K562 (cell line): Measurements from ENCODE around the gene JAKMIP1. TPM values are rescaled to one million over a fixed set of nuclear protein-coding genes. Genes with fewer than 3 reads are reported as not detected.

ENCODE experiments used
- ATAC-seq: fragments of 200-7000 bp; cut with Tn5 transposase; 3 replicates; pipeline ENCODE4 v1.9.1; 2020; ENCODE audit warnings: moderate library complexity
- BruUV-seq: library from RNA; stranded (reverse); fragments of 400-500 nt; replicated peaks from 2 replicates; lab custom pipeline; 2021; lab: Mats Ljungman, UMichigan
- CTCF ChIA-PET: fragments of 300-600 bp; formaldehyde crosslinking; extraction: SDS; loops from one replicate; lab custom pipeline; 2021; ENCODE audit warnings: low intra/inter-chr PET ratio; lab: Yijun Ruan, JAX
- POLR2A ChIA-PET: fragments of 300-600, 350-650 bp; sonication (Branson Sonifier 250); formaldehyde crosslinking; extraction: SDS; loops from one replicate; lab custom pipeline; 2021; ENCODE audit warnings: antibody characterized with exemption, inconsistent platforms; lab: Yijun Ruan, JAX
- DNase-seq, 4 experiments: peaks; one replicate each; pipeline versions ENCODE4 v3.0.0 to v3.0.0-alpha.2; 2011 to 2018; ENCODE audit warnings: low spot score in 3 of 4, mixed read lengths in 3 of 4; ENCODE audit errors: extremely low read depth in 1 of 4
- FAIRE-seq: peaks from 2 replicates; lab custom pipeline; 2011; peaks lifted over from hg19 to GRCh38; lab: Jason Lieb, UNC
- H2AFZ ChIP-seq: 2 replicates; pipeline ENCODE4 v1.6.0; 2011; ENCODE audit warnings: low read depth, low read length, control low read depth, inconsistent platforms
- H3K27ac ChIP-seq: fragments of 200-600 bp; 3 replicates; pipeline ENCODE4 v1.8.0; 2011; ENCODE audit warnings: low read depth, mild to moderate bottlenecking, control low read depth, inconsistent platforms, low read length, moderate library complexity, mixed read lengths; ENCODE audit errors: extremely low read depth
- H3K27me3 ChIP-seq, 2 experiments: fragments of 300-600 bp in 1 of 2; 2 replicates in 1 of 2; 3 replicates in 1 of 2; pipeline versions ENCODE4 v1.6.0 to v1.8.0; 2011; ENCODE audit warnings: inconsistent platforms in 2 of 2, low read length in 2 of 2, mild to moderate bottlenecking in 1 of 2, mixed read lengths in 1 of 2, moderate library complexity in 1 of 2; ENCODE audit not compliant: control insufficient read depth in 2 of 2, insufficient read depth in 2 of 2
- H3K36me3 ChIP-seq: fragments of 300-600 bp; 3 replicates; pipeline ENCODE4 v1.8.0; 2011; ENCODE audit warnings: mild to moderate bottlenecking, low read length, inconsistent platforms; ENCODE audit not compliant: control insufficient read depth, insufficient read depth
- H3K4me1 ChIP-seq, 2 experiments: fragments of 200-600 bp in 1 of 2; replicated peaks in 1 of 2; 2 replicates in 1 of 2; 3 replicates in 1 of 2; pipeline versions ENCODE4 v1.5.1 to v1.8.0; 2011; ENCODE audit warnings: inconsistent platforms in 2 of 2, low read length in 2 of 2, mild to moderate bottlenecking in 1 of 2, mixed read lengths in 1 of 2, moderate library complexity in 1 of 2; ENCODE audit not compliant: control insufficient read depth in 2 of 2, insufficient read depth in 2 of 2
- H3K4me2 ChIP-seq: 2 replicates; pipeline ENCODE4 v1.6.1; 2011; ENCODE audit warnings: low read length, control low read depth, inconsistent platforms, mixed read lengths; ENCODE audit not compliant: insufficient read depth
- H3K4me3 ChIP-seq: fragments of 200-600 bp; sonication (generic), shearing (Covaris generic); 2 replicates; pipeline ENCODE4 v1.5.1; 2016; ENCODE audit warnings: control low read depth, inconsistent platforms
- H3K79me2 ChIP-seq: fragments of 200-600 bp; 3 replicates; pipeline ENCODE4 v1.8.0; 2011; ENCODE audit warnings: low read length, inconsistent platforms; ENCODE audit not compliant: control insufficient read depth, insufficient read depth
- H3K9ac ChIP-seq, 2 experiments: 2 replicates each; pipeline versions ENCODE4 v1.6.0 to v1.6.1; 2011; ENCODE audit warnings: low read depth in 2 of 2, low read length in 2 of 2, control low read depth in 1 of 2, inconsistent platforms in 1 of 2, mild to moderate bottlenecking in 1 of 2, mixed read lengths in 1 of 2; ENCODE audit not compliant: insufficient read depth in 1 of 2
- H3K9me1 ChIP-seq: one replicate; pipeline ENCODE4 v1.6.0; 2011; ENCODE audit warnings: inconsistent platforms, mild to moderate bottlenecking, low read length, moderate library complexity; ENCODE audit not compliant: control insufficient read depth, insufficient read depth
- H3K9me3 ChIP-seq: replicated peaks from 2 replicates; pipeline ENCODE4 v1.5.1; 2011; ENCODE audit warnings: low read depth, low read length, inconsistent platforms; ENCODE audit not compliant: control insufficient read depth, insufficient read depth
- H4K20me1 ChIP-seq: replicated peaks from 2 replicates; pipeline ENCODE4 v1.6.1; 2011; ENCODE audit warnings: low read length, inconsistent platforms, mixed read lengths; ENCODE audit not compliant: control insufficient read depth, insufficient read depth
- E2F3 ChIP-seq: fragments of 250-450 bp; sonication (Bioruptor Pico); IDR thresholded peaks from 2 replicates; pipeline ENCODE4 v1.4.0; 2020; ENCODE audit warnings: mild to moderate bottlenecking
- FOSL1 ChIP-seq: fragments of 200-800 bp; sonication (Bioruptor generic); conservative IDR thresholded peaks from 2 replicates; pipeline ENCODE4 v1.6.1; 2016; ENCODE audit warnings: missing genetic modification characterization, missing compliant biosample characterization
- FOXA3 ChIP-seq, 2 experiments: fragments of 450-650 bp in 1 of 2; sonication (generic) in 1 of 2; formaldehyde crosslinking; IDR thresholded peaks in 1 of 2; conservative IDR thresholded peaks in 1 of 2; 2 replicates each; pipeline versions ENCODE4 v1.4.0 to v1.8.0; 2020 to 2022; ENCODE audit warnings: mild to moderate bottlenecking in 2 of 2, missing genetic modification reagents in 1 of 2
- HDAC3 ChIP-seq: fragments of 450-650 bp; IDR thresholded peaks from 2 replicates; pipeline ENCODE4 v1.6.1; 2018; ENCODE audit warnings: borderline replicate concordance, mild to moderate bottlenecking, moderate library complexity; ENCODE audit not compliant: partially characterized antibody
- HIVEP1 ChIP-seq: fragments of 250-450 bp; sonication (Bioruptor Pico); IDR thresholded peaks from 2 replicates; pipeline ENCODE4 v1.4.0; 2020; ENCODE audit warnings: mild to moderate bottlenecking
- MCM3 ChIP-seq: fragments of 450-650 bp; IDR thresholded peaks from 2 replicates; pipeline ENCODE4 v1.6.1; 2016
- POU5F1 ChIP-seq: fragments of 150-350 bp; IDR thresholded peaks from 2 replicates; pipeline ENCODE4 v1.6.1; 2014; ENCODE audit warnings: borderline replicate concordance, low read length, low read depth, mild to moderate bottlenecking; ENCODE audit not compliant: partially characterized antibody
- RBM14 ChIP-seq: fragments of 200-400 bp; formaldehyde crosslinking; IDR thresholded peaks from 2 replicates; pipeline ENCODE4 v1.6.1; 2018; ENCODE audit warnings: low read depth, mild to moderate bottlenecking, low read length, moderate library complexity, borderline replicate concordance; ENCODE audit not compliant: insufficient read depth
- ZNF316 ChIP-seq: fragments of 450-650 bp; IDR thresholded peaks from 2 replicates; pipeline ENCODE4 v1.6.1; 2016
- ZNF586 ChIP-seq: fragments of 450-650 bp; formaldehyde crosslinking; conservative IDR thresholded peaks from 2 replicates; pipeline ENCODE4 v1.4.0; 2020; ENCODE audit warnings: mild to moderate bottlenecking, moderate library complexity
- WGBS: fragments of 100-300 bp; shearing (Covaris generic); methylation state at CpG from one replicate; pipeline ENCODE4 v1.1.6; 2016; ENCODE audit warnings: low coverage, mixed read lengths; ENCODE audit not compliant: insufficient coverage; ENCODE audit errors: missing lambda C conversion rate; 5-methylcytosine and 5-hydroxymethylcytosine counted together
- in situ Hi-C: fragments of 300-500 bp; cut with MboI; formaldehyde crosslinking; loops from 4 replicates; pipeline ENCODE4 v1.15.0; 2018; ENCODE audit warnings: inconsistent platforms, mixed read lengths
- intact Hi-C: fragments of 100-400 bp; cut with micrococcal nuclease; formaldehyde crosslinking; loops from 2 replicates; pipeline ENCODE4 v1.14.2; 2022
- polyA plus RNA-seq, 8 experiments: library from polyadenylated mRNA; depleted of rRNA in 4 of 8; stranded (reverse) in 5 of 8; unstranded in 3 of 8; fragments of >200 nt; fragmentation: Nextera tagmentation in 2 of 8; fragmentation: Illumina TruSeq in 1 of 8; extraction: Ambion mirVana in 2 of 8; extraction: Trizol in 1 of 8; gene quantifications; 2 replicates each; pipeline versions ENCODE4 v1.2.1 to v1.2.3, GENCODE V29; 2011 to 2014; ENCODE audit warnings: inconsistent platforms in 1 of 8, missing spikeins in 1 of 8
- total RNA-seq, 7 experiments: library from RNA; depleted of rRNA in 6 of 7; stranded (reverse); fragments of >200 nt in 6 of 7; fragmentation: Illumina TruSeq in 2 of 7; extraction: Trizol in 2 of 7; gene quantifications; 2 replicates each; pipeline versions ENCODE4 v1.2.1 to v1.2.3, GENCODE V29; 2011 to 2021; ENCODE audit warnings: low replicate concordance in 1 of 7
- TF ChIP-seq, protein P1 (sequence below): fragments of 450-650 bp; IDR thresholded peaks from one replicate; pipeline ENCODE4 v1.6.1; 2018; ENCODE audit warnings: mild to moderate bottlenecking, moderate library complexity; ENCODE audit not compliant: partially characterized antibody
- TF ChIP-seq, protein P2 (sequence below): IDR thresholded peaks from 3 replicates; pipeline ENCODE4 v1.6.1; 2011; ENCODE audit warnings: borderline replicate concordance, mild to moderate bottlenecking, moderate library complexity; ENCODE audit not compliant: insufficient read length; ENCODE audit errors: extremely low read depth
- TF ChIP-seq, protein P3 (sequence below): fragments of 450-650 bp; formaldehyde crosslinking; IDR thresholded peaks from 2 replicates; pipeline ENCODE4 v1.4.0; 2020; ENCODE audit warnings: mild to moderate bottlenecking
- TF ChIP-seq, protein P4 (sequence below): fragments of 250-450 bp; sonication (Bioruptor Pico); IDR thresholded peaks from 2 replicates; pipeline ENCODE4 v1.5.1; 2021; ENCODE audit warnings: mild to moderate bottlenecking

JAKMIP1 gene
- total and polyA plus RNA-seq, 9 of the 15 experiments (the other 6 are each of a cell fraction or from before 2014, with no cell fraction given), result not detected

DNA sequence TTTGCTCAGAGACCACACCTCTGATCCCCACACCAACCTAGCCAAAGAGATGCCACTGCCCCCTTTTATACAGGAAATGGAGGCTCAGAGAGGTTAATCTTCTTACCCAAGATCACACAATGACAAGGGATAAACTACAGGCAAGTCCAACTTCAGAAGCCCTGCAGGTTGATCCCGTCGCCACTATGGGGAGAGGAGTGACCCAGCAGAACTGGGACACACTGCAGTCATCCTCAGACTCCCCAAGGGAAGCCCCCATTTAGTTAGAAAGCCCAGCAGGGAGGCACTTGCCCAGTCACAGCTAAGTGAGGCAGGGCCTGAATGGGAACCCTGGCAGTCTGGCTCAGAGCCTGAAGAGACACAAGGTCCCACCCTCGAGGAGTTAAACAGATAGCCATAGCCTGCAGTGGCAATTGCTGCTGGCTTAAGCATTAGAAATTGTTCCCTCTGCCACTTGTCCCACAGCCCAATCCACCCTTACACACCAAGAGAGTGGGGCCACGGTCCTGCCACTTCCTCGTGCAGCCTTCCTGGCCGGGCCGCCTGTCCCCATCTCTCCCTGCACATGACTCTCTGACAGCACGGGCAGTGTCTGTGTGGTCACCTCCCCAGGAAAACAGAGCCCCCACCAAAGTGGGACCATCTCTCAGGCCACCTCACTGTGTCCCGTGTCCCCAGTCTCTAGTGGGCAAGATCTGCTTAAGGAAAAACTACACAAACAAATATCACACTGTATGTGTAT, 2.7 kb downstream of the JAKMIP1 start:
- DNase-seq (no peak), FAIRE-seq (no peak), ATAC-seq (no peak)
- in situ Hi-C loops (no loop called here), intact Hi-C loops (no loop called here)
- Histone ChIP-seq H3K36me3 (no peaks in the 10 kb centered on the region), H3K9ac (no peak overlapping the region), H3K27me3 (peaks cover 2 to 32% of the 10 kb centered on the region in 2 experiments; a peak in 3 of 5 replicates), H3K27ac (no peak overlapping the region), H3K4me3 (no peak overlapping the region), H3K4me2 (no peak overlapping the region), H4K20me1 (no peaks in the 10 kb centered on the region; the same call in 1 of the 2 replicates), H2AFZ (no peak overlapping the region), H3K9me1 (no peaks in the 10 kb centered on the region), H3K79me2 (no peaks in the 10 kb centered on the region), H3K4me1 (peaks cover 0 to 21% of the 10 kb centered on the region in 2 experiments; a peak in 2 of 5 replicates), H3K9me3 (no peaks in the 10 kb centered on the region)
- ChIA-PET POLR2A (interaction anchor here (0.6 kb wide), 1 partner anchor 162 kb away, joined by 3 read pairs; no protein-coding TSS in a partner anchor), CTCF (interaction anchor here (0.6 kb wide), 1 partner anchor 633 kb away, joined by 4 read pairs; no protein-coding TSS in a partner anchor)
- BruUV-seq, result no TSS peak
- WGBS, result 1% methylated on average over 9 of the region's 9 CpGs
- no peak for TF ChIP-seq ZNF586 (CRISPR knock-in tag)
- TF ChIP-seq, protein P1, sequence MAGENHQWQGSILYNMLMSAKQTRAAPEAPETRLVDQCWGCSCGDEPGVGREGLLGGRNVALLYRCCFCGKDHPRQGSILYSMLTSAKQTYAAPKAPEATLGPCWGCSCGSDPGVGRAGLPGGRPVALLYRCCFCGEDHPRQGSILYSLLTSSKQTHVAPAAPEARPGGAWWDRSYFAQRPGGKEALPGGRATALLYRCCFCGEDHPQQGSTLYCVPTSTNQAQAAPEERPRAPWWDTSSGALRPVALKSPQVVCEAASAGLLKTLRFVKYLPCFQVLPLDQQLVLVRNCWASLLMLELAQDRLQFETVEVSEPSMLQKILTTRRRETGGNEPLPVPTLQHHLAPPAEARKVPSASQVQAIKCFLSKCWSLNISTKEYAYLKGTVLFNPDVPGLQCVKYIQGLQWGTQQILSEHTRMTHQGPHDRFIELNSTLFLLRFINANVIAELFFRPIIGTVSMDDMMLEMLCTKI, result no peak
- TF ChIP-seq ZNF316, result no peak
- no peak for TF ChIP-seq FOXA3 (CRISPR knock-in tag; conservative IDR thresholded peaks at IDR 0.05 in 1 of 2, IDR thresholded peaks at IDR 0.05 in 1 of 2)
- no peak for TF ChIP-seq E2F3 (CRISPR knock-in tag)
- no peak for TF ChIP-seq RBM14
- TF ChIP-seq MCM3, result no peak
- TF ChIP-seq FOSL1, result no peak
- TF ChIP-seq, protein P2, sequence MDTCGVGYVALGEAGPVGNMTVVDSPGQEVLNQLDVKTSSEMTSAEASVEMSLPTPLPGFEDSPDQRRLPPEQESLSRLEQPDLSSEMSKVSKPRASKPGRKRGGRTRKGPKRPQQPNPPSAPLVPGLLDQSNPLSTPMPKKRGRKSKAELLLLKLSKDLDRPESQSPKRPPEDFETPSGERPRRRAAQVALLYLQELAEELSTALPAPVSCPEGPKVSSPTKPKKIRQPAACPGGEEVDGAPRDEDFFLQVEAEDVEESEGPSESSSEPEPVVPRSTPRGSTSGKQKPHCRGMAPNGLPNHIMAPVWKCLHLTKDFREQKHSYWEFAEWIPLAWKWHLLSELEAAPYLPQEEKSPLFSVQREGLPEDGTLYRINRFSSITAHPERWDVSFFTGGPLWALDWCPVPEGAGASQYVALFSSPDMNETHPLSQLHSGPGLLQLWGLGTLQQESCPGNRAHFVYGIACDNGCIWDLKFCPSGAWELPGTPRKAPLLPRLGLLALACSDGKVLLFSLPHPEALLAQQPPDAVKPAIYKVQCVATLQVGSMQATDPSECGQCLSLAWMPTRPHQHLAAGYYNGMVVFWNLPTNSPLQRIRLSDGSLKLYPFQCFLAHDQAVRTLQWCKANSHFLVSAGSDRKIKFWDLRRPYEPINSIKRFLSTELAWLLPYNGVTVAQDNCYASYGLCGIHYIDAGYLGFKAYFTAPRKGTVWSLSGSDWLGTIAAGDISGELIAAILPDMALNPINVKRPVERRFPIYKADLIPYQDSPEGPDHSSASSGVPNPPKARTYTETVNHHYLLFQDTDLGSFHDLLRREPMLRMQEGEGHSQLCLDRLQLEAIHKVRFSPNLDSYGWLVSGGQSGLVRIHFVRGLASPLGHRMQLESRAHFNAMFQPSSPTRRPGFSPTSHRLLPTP, result no peak
- TF ChIP-seq POU5F1, result no peak
- TF ChIP-seq, protein P3, sequence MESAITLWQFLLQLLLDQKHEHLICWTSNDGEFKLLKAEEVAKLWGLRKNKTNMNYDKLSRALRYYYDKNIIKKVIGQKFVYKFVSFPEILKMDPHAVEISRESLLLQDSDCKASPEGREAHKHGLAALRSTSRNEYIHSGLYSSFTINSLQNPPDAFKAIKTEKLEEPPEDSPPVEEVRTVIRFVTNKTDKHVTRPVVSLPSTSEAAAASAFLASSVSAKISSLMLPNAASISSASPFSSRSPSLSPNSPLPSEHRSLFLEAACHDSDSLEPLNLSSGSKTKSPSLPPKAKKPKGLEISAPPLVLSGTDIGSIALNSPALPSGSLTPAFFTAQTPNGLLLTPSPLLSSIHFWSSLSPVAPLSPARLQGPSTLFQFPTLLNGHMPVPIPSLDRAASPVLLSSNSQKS, result no peak
- no peak for TF ChIP-seq HDAC3
- TF ChIP-seq HIVEP1 (CRISPR knock-in tag), result no peak
- TF ChIP-seq, protein P4, sequence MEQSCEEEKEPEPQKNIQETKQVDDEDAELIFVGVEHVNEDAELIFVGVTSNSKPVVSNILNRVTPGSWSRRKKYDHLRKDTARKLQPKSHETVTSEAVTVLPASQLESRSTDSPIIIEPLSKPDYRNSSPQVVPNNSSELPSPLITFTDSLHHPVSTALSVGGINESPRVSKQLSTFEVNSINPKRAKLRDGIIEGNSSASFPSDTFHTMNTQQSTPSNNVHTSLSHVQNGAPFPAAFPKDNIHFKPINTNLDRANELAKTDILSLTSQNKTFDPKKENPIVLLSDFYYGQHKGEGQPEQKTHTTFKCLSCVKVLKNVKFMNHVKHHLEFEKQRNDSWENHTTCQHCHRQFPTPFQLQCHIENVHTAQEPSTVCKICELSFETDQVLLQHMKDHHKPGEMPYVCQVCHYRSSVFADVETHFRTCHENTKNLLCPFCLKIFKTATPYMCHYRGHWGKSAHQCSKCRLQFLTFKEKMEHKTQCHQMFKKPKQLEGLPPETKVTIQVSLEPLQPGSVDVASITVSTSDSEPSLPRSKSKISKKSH (CRISPR knock-in tag), result no peak
